CD4-positive, alpha-beta T cell treated with Interleukin-4 for 1 hour (primary cell): ENCODE results near the gene MATN1.

ENCODE experiments used
- DNase-seq, 2 donors: peaks; one replicate each; pipeline ENCODE4 v3.0.0-alpha.2; 2020 to 2022

MATN1 gene

GRCh38 chr1:30730346-30731108 is 7.1 kb upstream of the MATN1 start:
- peak in 1 of 2 donors; percentile 26 for DNase-seq

- no peak for DNase-seq
Measured at GRCh38 chr1:30729901-30730300, 6.5 kb upstream of the MATN1 start.

- no peak for DNase-seq
Measured at GRCh38 chr1:30728832-30729638, 5.7 kb upstream of the MATN1 start.

- no peak for DNase-seq
Measured at GRCh38 chr1:30728340-30728739, 5.0 kb upstream of the MATN1 start.

GRCh38 chr1:30727824-30728223 is 4.4 kb upstream of the MATN1 start:
- no peak for DNase-seq

- DNase-seq, result no peak
Measured at GRCh38 chr1:30726773-30727684, 3.6 kb upstream of the MATN1 start.

GRCh38 chr1:30726236-30726635 is 2.9 kb upstream of the MATN1 start:
- DNase-seq, result no peak

- no peak for DNase-seq
Measured at GRCh38 chr1:30725450-30726095, 2.2 kb upstream of the MATN1 start.

- DNase-seq, result no peak
Measured at GRCh38 chr1:30724655-30725421, 1.5 kb upstream of the MATN1 start.

- no peak for DNase-seq
Measured at GRCh38 chr1:30724175-30724574, 790 bp upstream of the MATN1 start.

- no peak for DNase-seq
Measured at GRCh38 chr1:30721812-30722537, 1.4 kb downstream of the MATN1 start.

GRCh38 chr1:30721341-30721793 is 2.0 kb downstream of the MATN1 start:
- no peak for DNase-seq

- DNase-seq, result no peak
Measured at GRCh38 chr1:30720271-30721223, 2.8 kb downstream of the MATN1 start.

- no peak for DNase-seq
Measured at GRCh38 chr1:30719406-30720270, 3.7 kb downstream of the MATN1 start.

GRCh38 chr1:30718636-30719405 is 4.6 kb downstream of the MATN1 start:
- DNase-seq, result peak; percentile 88 to 98

GRCh38 chr1:30718091-30718635 is 5.2 kb downstream of the MATN1 start:
- DNase-seq, result peak; percentile 99

GRCh38 chr1:30716646-30717045 is 6.7 kb downstream of the MATN1 start:
- DNase-seq, result no peak

- no peak for DNase-seq
Measured at GRCh38 chr1:30715886-30716285, 7.5 kb downstream of the MATN1 start.
